HG03108 (cell line): ENCODE data around the gene KRTAP10-11.
"Not testable (repeated sequence)": the region's sequence is repeated elsewhere in the genome, so short reads cannot be mapped to it uniquely, and the experiment has no call there.

Source experiments
- ATAC-seq: cut with Tn5 transposase; IDR thresholded peaks from one replicate; pipeline ENCODE4 v1.9.1; 2021; ENCODE audit warnings: moderate library complexity; ENCODE audit not compliant: unreplicated experiment

Gene KRTAP10-11

GRCh38 chr21:44646366-44647221 lies at the start of gene KRTAP10-11:
TSS of gene KRTAP10-11 (plus strand) at chr21:44646414. CDS start at chr21:44646459, 45 bp downstream.
- not testable (repeated sequence) for ATAC-seq

- no peak for ATAC-seq
Observed at GRCh38 chr21:44598061-44598460, 48.2 kb upstream of the KRTAP10-11 start.

- ATAC-seq = no peak
Observed at GRCh38 chr21:44599264-44600029, 46.8 kb upstream of the KRTAP10-11 start.

GRCh38 chr21:44600118-44600978 lies 45.9 kb upstream of the KRTAP10-11 start, which contains the start of gene KRTAP10-7:
TSS of gene KRTAP10-7 (plus strand) at chr21:44600597. CDS start at chr21:44600622, 25 bp downstream.
- ATAC-seq = not testable (repeated sequence)

GRCh38 chr21:44601091-44601490 lies 45.1 kb upstream of the KRTAP10-11 start:
- not testable (repeated sequence) for ATAC-seq

- ATAC-seq = no peak
Observed at GRCh38 chr21:44601596-44602462, 44.4 kb upstream of the KRTAP10-11 start.

GRCh38 chr21:44602463-44602850 lies 43.8 kb upstream of the KRTAP10-11 start:
- ATAC-seq = no peak

- no peak for ATAC-seq
Observed at GRCh38 chr21:44603109-44603875, 42.9 kb upstream of the KRTAP10-11 start.

- ATAC-seq = no peak
Observed at GRCh38 chr21:44603911-44604310, 42.3 kb upstream of the KRTAP10-11 start.

- ATAC-seq = no peak
Observed at GRCh38 chr21:44606495-44606894, 39.7 kb upstream of the KRTAP10-11 start.

- no peak for ATAC-seq
Observed at GRCh38 chr21:44609193-44609592, 37.0 kb upstream of the KRTAP10-11 start.

GRCh38 chr21:44610157-44610843 lies 35.9 kb upstream of the KRTAP10-11 start:
- not testable (repeated sequence) for ATAC-seq

- no peak for ATAC-seq
Observed at GRCh38 chr21:44611551-44611950, 34.7 kb upstream of the KRTAP10-11 start.

GRCh38 chr21:44612029-44612486 lies 34.2 kb upstream of the KRTAP10-11 start, which contains the start of gene KRTAP10-8:
TSS of gene KRTAP10-8 (plus strand) at chr21:44612079. CDS start at chr21:44612101, 22 bp downstream.
- no peak for ATAC-seq

- ATAC-seq = no peak
Observed at GRCh38 chr21:44612669-44613229, 33.5 kb upstream of the KRTAP10-11 start.

- ATAC-seq = no peak
Observed at GRCh38 chr21:44613386-44614155, 32.6 kb upstream of the KRTAP10-11 start.

GRCh38 chr21:44614161-44614631 lies 32.0 kb upstream of the KRTAP10-11 start:
- ATAC-seq = no peak
